ENCODE data around the gene DENND5B. TPM values are rescaled to one million over a fixed set of nuclear protein-coding genes. Genes with fewer than 3 reads are reported as not detected.

DENND5B gene
- total and polyA plus RNA-seq, 4 donors, result 4.5 to 23.1 (median 9.3) TPM

GRCh38 chr12:31393004-31393550 is 197.9 kb downstream of the DENND5B start (continued):
- TF ChIP-seq ATF3 (IDR thresholded peaks at IDR 0.05) (no peak), CTCF (IDR thresholded peaks at IDR 0.05; ENCODE audit: low read depth, low read length, missing input control) (no peak)

- TF ChIP-seq FOXA1 (IDR thresholded peaks at IDR 0.05), result no peak
- no peak for TF ChIP-seq REST (IDR thresholded peaks at IDR 0.05)
- Histone ChIP-seq H3K9me3 (ENCODE audit: control insufficient read depth in 4 of 4, low read length in 3 of 4) (no peaks in the 10 kb centered on the region), H3K27me3 (ENCODE audit: control insufficient read depth in 4 of 4, insufficient read depth in 4 of 4, low read length in 3 of 4) (no peaks in the 10 kb centered on the region), H3K4me1 (ENCODE audit: control insufficient read depth in 4 of 4, insufficient read depth in 4 of 4, low read length in 3 of 4) (no peaks in the 10 kb centered on the region), H3K27ac (ENCODE audit: low read depth in 1 of 2, low read length in 2 of 2) (no peak overlapping the region), H3K4me3 (ENCODE audit: low read depth in 1 of 3, low read length in 3 of 3) (no peak overlapping the region), H3K9ac (ENCODE audit: low read depth in 1 of 2, low read length in 2 of 2) (no peak overlapping the region), H3K36me3 (ENCODE audit: control insufficient read depth in 4 of 4, insufficient read depth in 3 of 4, low read depth in 1 of 4, low read length in 3 of 4) (peaks cover 5 to 64% (median 32%) of the 10 kb centered on the region in 4 donors)
- DNase-seq (ENCODE audit: low spot score), result no peak
- whole genome bisulfite sequencing, result 58% methylated on average over 2 of the region's 2 CpGs
Measured at GRCh38 chr12:31390991-31391390, 199.9 kb downstream of the DENND5B start.

GRCh38 chr12:31388713-31389112 is 202.2 kb downstream of the DENND5B start:
- H3K9me3 ChIP-seq (ENCODE audit: control insufficient read depth in 4 of 4, low read length in 3 of 4), result no peaks in the 10 kb centered on the region
- no peaks in the 10 kb centered on the region for H3K27me3 ChIP-seq (ENCODE audit: control insufficient read depth in 4 of 4, insufficient read depth in 4 of 4, low read length in 3 of 4)
- H3K27ac ChIP-seq (ENCODE audit: low read depth in 1 of 2, low read length in 2 of 2), result no peak overlapping the region
- H3K4me3 ChIP-seq (ENCODE audit: low read depth in 1 of 3, low read length in 3 of 3), result no peak overlapping the region
- no peak for TF ChIP-seq RXRA (IDR thresholded peaks at IDR 0.05)
- no peak for TF ChIP-seq EGR1 (IDR thresholded peaks at IDR 0.05; ENCODE audit: low read depth in 2 of 2)
- no peak for TF ChIP-seq ATF3 (IDR thresholded peaks at IDR 0.05)
- no peak for TF ChIP-seq TAF1 (conservative IDR thresholded peaks at IDR 0.05)
- TF ChIP-seq FOXA1 (IDR thresholded peaks at IDR 0.05), result no peak
- TF ChIP-seq RAD21 (IDR thresholded peaks at IDR 0.05), result no peak
- TF ChIP-seq JUND (IDR thresholded peaks at IDR 0.05), result no peak
- TF ChIP-seq CTCF (IDR thresholded peaks at IDR 0.05; ENCODE audit: low read depth, low read length, missing input control), result no peak
- TF ChIP-seq SP1 (IDR thresholded peaks at IDR 0.05), result no peak
- no peak for TF ChIP-seq YY1 (IDR thresholded peaks at IDR 0.05)
- TF ChIP-seq ZBTB33 (IDR thresholded peaks at IDR 0.05), result no peak
- no peak for TF ChIP-seq FOXA2 (IDR thresholded peaks at IDR 0.05)
- TF ChIP-seq HNF4A (conservative IDR thresholded peaks at IDR 0.05), result no peak
- no peak for TF ChIP-seq REST (IDR thresholded peaks at IDR 0.05)
- no peak for TF ChIP-seq GABPA (IDR thresholded peaks at IDR 0.05 in 1 of 2, conservative IDR thresholded peaks at IDR 0.05 in 1 of 2)
- WGBS, result 90% methylated on average over 4 of the region's 4 CpGs
- no peaks in the 10 kb centered on the region for H3K4me1 ChIP-seq (ENCODE audit: control insufficient read depth in 4 of 4, insufficient read depth in 4 of 4, low read length in 3 of 4)
- H3K9ac ChIP-seq (ENCODE audit: low read depth in 1 of 2, low read length in 2 of 2), result no peak overlapping the region
- peaks cover 6 to 61% (median 32%) of the 10 kb centered on the region in 4 donors for H3K36me3 ChIP-seq (ENCODE audit: control insufficient read depth in 4 of 4, insufficient read depth in 3 of 4, low read depth in 1 of 4, low read length in 3 of 4)
- DNase-seq (ENCODE audit: low spot score), result no peak

Data from liver (tissue), 9 donors.